HG02588 (cell line): ENCODE measurements around the gene CFLAR.

Source experiments
- ATAC-seq: cut with Tn5 transposase; IDR thresholded peaks from one replicate; pipeline ENCODE4 v1.9.1; 2021; ENCODE audit warnings: mild to moderate bottlenecking, moderate library complexity; ENCODE audit not compliant: unreplicated experiment

The CFLAR gene

DNA sequence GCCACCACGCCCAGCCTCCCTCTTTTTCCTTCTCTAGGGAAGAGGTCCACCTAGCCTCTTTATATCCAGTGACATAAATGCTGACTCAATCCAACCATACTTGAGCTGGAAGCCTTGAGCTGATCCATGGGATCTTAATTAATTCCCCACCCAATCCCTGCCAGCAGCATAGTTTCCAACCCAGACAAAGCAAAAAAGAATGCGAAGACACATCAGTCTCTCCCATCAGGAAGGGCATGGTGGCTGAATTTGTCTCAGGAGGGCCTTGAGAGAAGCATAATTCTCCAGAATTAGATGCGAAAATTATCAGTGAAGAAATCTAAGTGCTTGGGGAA, 89.5 kb downstream of the CFLAR start:
- ATAC-seq: no peak

DNA sequence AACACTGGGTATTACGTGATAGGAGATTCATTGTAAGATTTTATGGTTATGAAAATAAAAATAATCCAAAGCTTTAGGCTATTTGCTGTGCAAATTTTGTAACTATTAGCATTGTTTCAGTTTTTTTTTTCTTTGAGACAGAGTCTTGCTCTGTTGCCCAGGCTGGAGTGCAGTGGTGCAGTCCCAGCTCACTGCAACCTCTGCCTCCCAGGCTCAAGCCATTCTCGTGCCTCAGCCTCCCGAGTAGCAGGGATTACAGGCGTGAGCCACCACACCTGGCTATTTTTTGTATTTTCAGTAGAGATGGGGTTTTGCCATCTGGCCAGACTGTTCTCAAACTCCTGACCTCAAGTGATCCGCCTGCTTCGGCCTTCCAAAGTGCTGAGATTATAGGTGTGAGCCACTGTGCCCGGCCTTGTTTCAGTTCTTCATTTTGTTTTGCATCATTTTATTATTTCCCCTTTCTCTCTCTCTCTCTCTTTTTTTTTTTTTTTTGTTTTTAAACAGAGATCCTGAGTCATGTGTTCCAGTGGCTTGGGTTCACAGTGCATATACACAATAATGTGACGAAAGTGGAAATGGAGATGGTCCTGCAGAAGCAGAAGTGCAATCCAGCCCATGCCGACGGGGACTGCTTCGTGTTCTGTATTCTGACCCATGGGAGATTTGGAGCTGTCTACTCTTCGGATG, 92.7 kb downstream of the CFLAR start:
- peak; percentile 65 for ATAC-seq

DNA sequence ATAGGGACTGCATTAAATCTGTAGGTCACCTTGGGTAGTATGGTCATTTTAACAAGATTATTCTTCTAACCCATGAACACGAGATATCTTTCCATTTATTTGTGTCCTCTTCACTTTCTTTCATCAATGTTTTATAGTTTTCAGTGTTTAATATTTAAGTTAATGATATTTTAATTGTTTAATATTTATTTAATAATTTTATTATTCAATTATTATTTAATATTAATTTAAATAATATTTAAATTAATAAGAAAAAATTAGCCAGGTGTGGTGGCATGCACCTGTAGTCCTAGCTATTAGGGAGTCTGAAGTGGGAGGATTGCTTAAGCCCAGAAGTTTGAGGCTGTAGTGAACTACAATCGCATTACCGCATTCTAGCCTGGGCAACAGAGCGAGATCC, 100.0 kb downstream of the CFLAR start:
- ATAC-seq: no peak

DNA sequence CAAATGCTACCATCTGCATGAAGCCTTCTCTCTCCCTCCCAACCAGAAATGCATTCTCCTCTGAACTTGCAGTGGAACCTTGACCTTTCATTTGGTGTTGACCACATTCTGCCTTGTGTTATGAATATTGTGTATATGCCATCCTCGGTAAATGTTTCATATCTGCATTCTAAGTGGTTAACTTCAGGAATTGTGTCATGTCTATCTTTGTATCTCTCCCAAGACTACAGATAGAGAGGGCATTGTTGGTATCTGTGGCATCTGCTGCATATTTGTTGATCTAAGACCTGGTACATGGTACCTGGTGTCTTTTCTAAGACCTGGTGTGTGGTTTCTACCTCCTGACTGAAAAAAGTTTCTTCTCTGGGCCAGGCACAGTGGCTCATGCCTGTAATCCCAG, 101.0 kb downstream of the CFLAR start:
- ATAC-seq: no peak

DNA sequence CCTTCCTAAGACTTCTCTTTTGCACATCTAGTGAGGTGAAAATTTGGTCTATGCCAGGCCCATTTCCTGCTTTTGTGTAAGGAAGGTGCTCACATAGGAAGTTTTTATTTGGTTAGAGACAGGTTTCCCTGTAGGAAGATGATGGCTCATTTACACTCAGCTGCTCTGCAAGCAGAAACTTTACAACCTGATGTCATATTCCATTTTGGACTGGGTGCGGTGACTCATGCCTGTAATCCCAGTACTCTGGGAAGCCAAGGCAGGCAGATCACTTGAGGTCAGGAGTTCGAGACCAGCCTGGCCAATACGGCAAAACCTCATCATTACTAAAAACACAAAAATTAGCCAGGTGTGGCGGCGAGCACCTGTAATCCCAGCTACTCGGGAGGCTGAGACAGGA, 102.8 kb downstream of the CFLAR start:
- no peak for ATAC-seq

DNA sequence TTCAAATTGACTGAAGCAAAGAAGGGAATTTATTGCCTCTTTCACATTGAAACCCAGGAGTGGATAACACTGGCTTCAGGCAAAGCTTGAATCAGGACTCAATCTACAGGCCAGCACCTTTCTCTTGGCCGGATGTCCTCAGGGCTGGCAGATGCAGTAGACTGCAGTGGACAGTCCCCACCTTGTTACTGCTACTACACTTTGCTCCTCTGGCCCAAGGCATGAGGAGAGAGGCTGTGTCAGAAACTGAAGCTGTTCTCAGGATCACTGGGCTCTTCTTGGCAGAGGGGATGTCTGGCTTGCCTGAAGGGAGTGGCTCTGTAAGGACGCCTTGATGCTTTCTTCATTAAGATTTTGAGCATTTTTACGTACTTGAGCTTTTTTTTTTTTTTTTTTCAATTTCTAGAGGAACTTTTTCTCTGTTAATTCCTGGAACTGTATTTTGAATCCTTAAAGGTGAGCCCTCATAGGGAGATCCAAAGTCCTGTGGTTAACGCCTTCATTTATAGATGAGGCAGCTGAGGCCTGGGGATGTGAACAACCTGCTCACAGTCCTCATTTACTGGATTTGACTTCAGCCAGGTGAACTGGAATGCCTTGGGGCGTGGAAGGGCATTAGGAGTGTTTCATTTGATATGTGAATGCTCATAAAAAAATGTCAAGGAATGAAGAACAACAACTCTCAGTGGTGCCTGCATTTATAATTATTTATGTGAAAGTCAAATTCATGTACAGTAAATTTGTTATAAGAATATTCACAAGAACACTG, 103.5 kb downstream of the CFLAR start:
- no peak for ATAC-seq

DNA sequence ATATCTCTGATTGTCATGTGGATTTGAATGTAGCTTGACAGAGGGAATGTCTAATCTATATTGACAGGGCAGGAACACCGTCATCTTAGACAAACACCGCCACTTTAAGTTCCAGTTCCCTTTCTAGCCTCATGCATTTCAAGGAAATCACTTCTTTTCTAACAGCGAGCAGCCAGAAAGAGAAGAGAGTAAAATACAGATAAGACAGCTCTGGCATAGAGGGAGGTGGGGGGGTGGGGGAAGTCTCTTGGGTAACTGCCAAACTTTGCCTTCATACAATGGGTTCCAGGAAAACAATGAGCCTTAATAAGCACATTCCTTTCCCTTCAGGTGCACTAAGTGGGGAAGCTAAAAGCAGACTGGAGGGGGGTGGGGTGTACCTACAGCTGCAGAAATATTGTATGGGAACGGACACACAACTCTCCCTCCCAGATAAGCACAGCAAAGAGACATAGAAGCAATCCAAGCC, 104.2 kb downstream of the CFLAR start:
- no peak for ATAC-seq

DNA sequence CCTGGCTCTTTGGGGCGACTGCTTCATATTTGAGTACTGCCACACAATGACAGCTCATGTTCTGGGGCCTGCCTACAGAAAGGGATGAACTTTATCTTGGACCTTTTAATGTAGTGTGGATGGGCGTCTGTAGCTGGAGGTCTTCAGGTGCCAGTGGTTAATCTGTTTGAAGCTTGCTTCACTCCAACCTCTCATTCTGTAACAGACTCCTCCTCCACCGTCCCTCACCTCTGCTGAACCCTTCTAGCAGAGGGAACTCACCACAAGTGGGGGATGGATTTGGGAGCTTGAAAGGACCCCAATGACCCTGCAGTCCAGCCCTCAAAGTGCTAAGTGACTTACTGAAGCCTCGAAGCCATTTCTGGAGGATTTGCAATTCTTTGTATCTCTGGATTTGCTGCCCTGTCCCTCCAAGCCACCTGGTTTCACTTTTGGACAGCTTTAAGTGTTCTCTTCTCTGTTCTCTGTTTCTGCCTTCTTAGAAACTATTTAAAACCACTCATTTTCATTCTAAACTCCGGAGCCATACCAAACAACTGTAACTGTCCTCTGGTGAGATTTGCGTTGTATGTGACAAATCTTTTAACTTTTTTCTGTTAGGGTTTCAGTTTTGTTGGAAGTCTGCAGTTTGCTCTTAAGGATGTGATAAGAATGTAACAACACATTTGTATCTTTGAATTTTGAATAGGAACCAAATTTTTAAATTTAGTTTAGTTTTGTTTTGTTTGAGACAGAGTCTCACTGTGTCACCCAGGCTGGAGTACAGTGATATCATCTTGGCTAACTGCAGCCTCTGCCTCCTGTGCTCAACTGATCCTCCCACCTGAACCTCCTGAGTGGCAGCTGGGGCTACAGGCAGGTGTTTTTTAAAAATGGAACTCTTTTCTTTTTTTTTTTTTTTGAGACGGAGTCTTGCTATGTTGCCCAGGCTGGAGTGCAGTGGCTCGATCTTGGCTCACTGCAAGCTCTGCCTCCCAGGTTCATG, 107.4 kb downstream of the CFLAR start:
- ATAC-seq: peak; percentile 94
